H1 (cell line): ENCODE data around the gene VWA7. TPM values are rescaled to one million over a fixed set of nuclear protein-coding genes. Genes with fewer than 3 reads are reported as not detected.

ENCODE experiments used
- CBX5 ChIP-seq: fragments of 300-800, 300-1000 bp; sonication (generic); IDR thresholded peaks from 2 replicates; pipeline ENCODE4 v1.7.1; 2016; ENCODE audit warnings: antibody characterized with exemption, low read length, low read depth
- EP300 ChIP-seq, 2 experiments: IDR thresholded peaks; 1 replicate in 1 of 2; 2 replicates in 1 of 2; pipeline ENCODE4 v1.6.1; 2011 to 2012; ENCODE audit warnings: low read depth in 2 of 2, low read length in 2 of 2, mild to moderate bottlenecking in 2 of 2, borderline replicate concordance in 1 of 2, inconsistent platforms in 1 of 2, moderate library complexity in 1 of 2
- MAX ChIP-seq: IDR thresholded peaks from 2 replicates; pipeline ENCODE4 v1.6.1; 2012; ENCODE audit warnings: inconsistent platforms
- PHF8 ChIP-seq: fragments of 200-600 bp; sonication (generic); conservative IDR thresholded peaks from 2 replicates; pipeline ENCODE4 v1.7.1; 2012; ENCODE audit warnings: low read depth, mild to moderate bottlenecking, inconsistent platforms, low read length, moderate library complexity
- RAD21 ChIP-seq, 2 experiments: IDR thresholded peaks in 1 of 2; conservative IDR thresholded peaks in 1 of 2; 2 replicates each; pipeline ENCODE4 v1.6.1; 2011; ENCODE audit warnings: low read depth in 2 of 2, low read length in 2 of 2, improper control_type of control experiment in 1 of 2, inconsistent platforms in 1 of 2, mild to moderate bottlenecking in 1 of 2, moderate library complexity in 1 of 2
- RFX5 ChIP-seq: IDR thresholded peaks from 2 replicates; pipeline ENCODE4 v1.6.1; 2011; ENCODE audit warnings: low read depth, low read length, improper control_type of control experiment, borderline replicate concordance
- SIN3A ChIP-seq, 2 experiments: IDR thresholded peaks in 1 of 2; conservative IDR thresholded peaks in 1 of 2; 2 replicates each; pipeline ENCODE4 v1.6.1; 2011 to 2012; ENCODE audit warnings: low read length in 2 of 2, improper control_type of control experiment in 1 of 2, low read depth in 1 of 2, mild to moderate bottlenecking in 1 of 2
- SP2 ChIP-seq: IDR thresholded peaks from 2 replicates; pipeline ENCODE4 v1.6.1; 2012; ENCODE audit warnings: mild to moderate bottlenecking, low read length, inconsistent platforms
- TCF12 ChIP-seq: IDR thresholded peaks from 2 replicates; pipeline ENCODE4 v1.6.1; 2011; ENCODE audit warnings: low read depth, mild to moderate bottlenecking, low read length
- ZNF274 ChIP-seq: IDR thresholded peaks from 2 replicates; pipeline ENCODE4 v1.7.0; 2012; ENCODE audit warnings: low read length, borderline replicate concordance; ENCODE audit errors: extremely low read depth
- polyA plus RNA-seq, 7 experiments: library from polyadenylated mRNA; depleted of rRNA in 3 of 7; stranded (reverse) in 5 of 7; unstranded in 2 of 7; fragments of >200 nt in 5 of 7; fragments of 200-250 nt in 2 of 7; gene quantifications; 1 replicate in 5 of 7; 2 replicates in 1 of 7; 4 replicates in 1 of 7; pipeline versions ENCODE4 v1.2.1 to v1.2.3, GENCODE V29; 2011 to 2013; ENCODE audit warnings: missing spikeins in 2 of 7, mixed read lengths in 2 of 7
- total RNA-seq: library from RNA; stranded (reverse); fragmentation: NEBNext Ultra II Directional; extraction: Animal tissue kit (Norgen Biotek cat#: 25700); gene quantifications from 2 replicates; pipeline ENCODE4 v1.2.1, GENCODE V29; 2021
- TF ChIP-seq, protein P1 (sequence below), 3 experiments: IDR thresholded peaks; 1 replicate in 2 of 3; 2 replicates in 1 of 3; pipeline versions ENCODE4 v1.5.1 to v1.6.1; 2011; ENCODE audit warnings: low read length in 3 of 3, mild to moderate bottlenecking in 3 of 3, inconsistent platforms in 2 of 3, low read depth in 1 of 3, moderate library complexity in 1 of 3; ENCODE audit not compliant: insufficient read depth in 1 of 3; ENCODE audit errors: control extremely low read depth in 1 of 3
- TF ChIP-seq, protein P2 (sequence below): IDR thresholded peaks from 2 replicates; pipeline ENCODE4 v1.6.1; 2011; ENCODE audit warnings: low read depth, mild to moderate bottlenecking, low read length; ENCODE audit not compliant: insufficient read depth

Gene VWA7
- total and polyA plus RNA-seq, 2 of the 8 experiments (the other 6 are each of a cell fraction or from before 2014, with no cell fraction given): 0.82 to 2.1 TPM

DNA sequence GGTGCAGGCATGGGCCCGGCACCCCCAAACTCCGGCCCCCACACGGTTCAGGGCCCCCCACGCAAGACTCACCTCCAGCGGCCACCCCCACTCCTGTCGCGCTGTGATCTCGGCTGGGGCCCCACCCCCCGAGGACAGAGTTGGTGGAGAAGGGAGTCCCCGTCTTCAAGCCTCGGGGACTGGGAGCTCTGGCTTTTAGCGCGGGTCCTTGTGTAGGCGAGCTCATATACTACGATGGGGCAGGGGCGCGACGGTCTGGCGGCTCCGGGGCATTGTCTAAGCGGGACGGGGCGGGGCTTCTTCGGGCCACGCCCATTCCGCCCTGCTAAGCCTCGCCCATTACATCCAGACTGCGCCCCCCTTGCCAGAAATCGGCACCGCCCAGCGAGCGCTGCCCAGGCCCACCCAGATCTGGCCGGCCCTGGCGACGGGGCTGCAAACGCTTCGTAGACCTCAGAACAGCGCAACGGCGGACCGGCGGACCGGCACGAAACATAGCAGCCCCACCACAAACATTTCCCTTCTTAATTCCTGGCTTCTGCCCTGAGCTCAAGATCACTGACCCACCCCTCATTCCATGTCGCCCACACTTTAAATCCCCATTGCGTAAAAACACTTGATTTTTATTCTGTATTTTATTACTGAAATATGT, 47.0 kb downstream of the VWA7 start (continued):
- TF ChIP-seq EP300 (IDR thresholded peaks at IDR 0.05; ENCODE audit: borderline replicate concordance in 1 of 2, low read depth in 2 of 2, low read length in 2 of 2): 0 out of 3 replicates have a peak, but pooled peaks of 1 of the 2 experiments have one; percentile 19
- TF ChIP-seq PHF8: peak; percentile 52
- no peak for TF ChIP-seq CBX5
- TF ChIP-seq ZNF274: no peak
- TF ChIP-seq, protein P1, sequence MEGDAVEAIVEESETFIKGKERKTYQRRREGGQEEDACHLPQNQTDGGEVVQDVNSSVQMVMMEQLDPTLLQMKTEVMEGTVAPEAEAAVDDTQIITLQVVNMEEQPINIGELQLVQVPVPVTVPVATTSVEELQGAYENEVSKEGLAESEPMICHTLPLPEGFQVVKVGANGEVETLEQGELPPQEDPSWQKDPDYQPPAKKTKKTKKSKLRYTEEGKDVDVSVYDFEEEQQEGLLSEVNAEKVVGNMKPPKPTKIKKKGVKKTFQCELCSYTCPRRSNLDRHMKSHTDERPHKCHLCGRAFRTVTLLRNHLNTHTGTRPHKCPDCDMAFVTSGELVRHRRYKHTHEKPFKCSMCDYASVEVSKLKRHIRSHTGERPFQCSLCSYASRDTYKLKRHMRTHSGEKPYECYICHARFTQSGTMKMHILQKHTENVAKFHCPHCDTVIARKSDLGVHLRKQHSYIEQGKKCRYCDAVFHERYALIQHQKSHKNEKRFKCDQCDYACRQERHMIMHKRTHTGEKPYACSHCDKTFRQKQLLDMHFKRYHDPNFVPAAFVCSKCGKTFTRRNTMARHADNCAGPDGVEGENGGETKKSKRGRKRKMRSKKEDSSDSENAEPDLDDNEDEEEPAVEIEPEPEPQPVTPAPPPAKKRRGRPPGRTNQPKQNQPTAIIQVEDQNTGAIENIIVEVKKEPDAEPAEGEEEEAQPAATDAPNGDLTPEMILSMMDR (IDR thresholded peaks at IDR 0.05; ENCODE audit: control extremely low read depth in 1 of 3, insufficient read depth in 1 of 3, low read depth in 1 of 3, low read length in 3 of 3): no peak
- TF ChIP-seq RAD21 (IDR thresholded peaks at IDR 0.05 in 1 of 2, conservative IDR thresholded peaks at IDR 0.05 in 1 of 2; ENCODE audit: low read depth in 2 of 2, low read length in 2 of 2): no peak
- TF ChIP-seq TCF12: no peak
- no peak; a peak in 1 of 4 replicates for TF ChIP-seq SIN3A (conservative IDR thresholded peaks at IDR 0.05 in 1 of 2, IDR thresholded peaks at IDR 0.05 in 1 of 2; ENCODE audit: low read depth in 1 of 2, low read length in 2 of 2)
- TF ChIP-seq, protein P2, sequence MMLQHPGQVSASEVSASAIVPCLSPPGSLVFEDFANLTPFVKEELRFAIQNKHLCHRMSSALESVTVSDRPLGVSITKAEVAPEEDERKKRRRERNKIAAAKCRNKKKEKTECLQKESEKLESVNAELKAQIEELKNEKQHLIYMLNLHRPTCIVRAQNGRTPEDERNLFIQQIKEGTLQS: no peak
- TF ChIP-seq SP2: no peak
- TF ChIP-seq RFX5: no peak
- peak; percentile 28; the same call in 1 of the 2 replicates for TF ChIP-seq MAX
